ENCODE measurements around the gene NFKBIA.

DNA sequence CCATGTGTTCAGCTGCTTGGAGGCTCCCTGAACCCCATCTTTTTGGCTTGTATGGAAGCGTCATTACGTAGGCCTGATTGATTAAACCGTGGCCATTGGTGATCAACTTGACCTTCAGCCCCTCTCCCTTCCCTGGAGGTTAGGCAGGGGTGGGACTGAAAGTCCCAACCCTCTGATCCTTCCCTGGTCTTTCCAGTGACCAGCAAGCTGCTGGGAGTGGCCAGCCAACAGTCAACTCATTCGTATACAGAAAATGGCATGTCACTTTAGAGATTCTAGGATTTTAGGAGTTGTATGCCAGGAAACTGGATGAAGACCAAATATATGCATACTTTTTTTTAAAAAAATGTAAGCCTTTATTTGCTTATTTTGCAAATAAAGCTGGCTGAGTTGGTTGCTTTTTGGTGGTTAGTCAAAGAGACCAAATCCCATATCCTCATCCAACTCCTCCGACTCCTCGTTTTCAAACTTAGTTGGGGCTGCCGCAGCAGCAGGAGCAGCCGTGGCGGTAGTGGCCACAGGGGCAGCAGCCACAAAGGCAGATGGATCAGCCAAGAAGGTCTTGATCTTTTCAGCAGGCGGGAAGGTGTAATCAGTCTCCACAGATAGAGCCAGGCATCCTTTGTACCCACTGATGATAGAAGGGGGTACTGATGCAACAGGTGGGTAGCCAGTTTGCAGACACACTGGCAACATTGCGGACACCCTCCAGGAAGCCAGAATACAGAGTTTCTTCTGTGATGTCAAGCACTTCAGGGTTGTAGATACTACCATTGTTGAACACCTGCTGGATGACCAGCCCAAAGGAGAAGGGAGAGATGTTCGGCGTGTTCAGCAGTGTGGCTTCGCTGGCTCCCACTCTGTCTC, 16.6 kb downstream of the NFKBIA start:
- TF ChIP-seq EZH2 (IDR thresholded peaks at IDR 0.05): no peak
- no peak for TF ChIP-seq POLR2AphosphoS5 (IDR thresholded peaks at IDR 0.05; ENCODE audit: borderline replicate concordance, low read depth, low read length)
